ENCODE data around the gene TK2. TPM values are rescaled to one million over a fixed set of nuclear protein-coding genes. Genes with fewer than 3 reads are reported as not detected.
"Not testable (repeated sequence)": the region's sequence is repeated elsewhere in the genome, so short reads cannot be mapped to it uniquely, and the experiment has no call there.

Gene TK2
- total RNA-seq, 1 donor from 2014 or later = 8.4 TPM

- H3K4me1 Mint-ChIP-seq (ENCODE audit: low read depth); H3K27ac Mint-ChIP-seq; H3K36me3 Mint-ChIP-seq (ENCODE audit: low read depth); intact Hi-C loops (cut with micrococcal nuclease); H3K4me3 Mint-ChIP-seq; H3K9me3 Mint-ChIP-seq; DNase-seq (ENCODE audit: low spot score): not testable (repeated sequence)
- H3K27me3 Mint-ChIP-seq (ENCODE audit: insufficient read depth) = peaks cover 12% of the 10 kb centered on the region
Measured at GRCh38 chr16:66497921-66498320, 52.0 kb downstream of the TK2 start.

GRCh38 chr16:66496226-66496625 lies 53.7 kb downstream of the TK2 start:
- DNase-seq (ENCODE audit: low spot score); H3K27ac Mint-ChIP-seq; H3K9me3 Mint-ChIP-seq; H3K36me3 Mint-ChIP-seq (ENCODE audit: low read depth); H3K4me3 Mint-ChIP-seq; H3K4me1 Mint-ChIP-seq (ENCODE audit: low read depth); intact Hi-C loops (cut with micrococcal nuclease): not testable (repeated sequence)
- H3K27me3 Mint-ChIP-seq (ENCODE audit: insufficient read depth) = peaks cover 12% of the 10 kb centered on the region

GRCh38 chr16:66495440-66495839 lies 54.5 kb downstream of the TK2 start:
- Mint-ChIP-seq H3K9me3 (no peaks in the 10 kb centered on the region), H3K4me3 (no peak overlapping the region), H3K27ac (no peak overlapping the region), H3K4me1 (ENCODE audit: low read depth) (peaks cover 8% of the 10 kb centered on the region), H3K27me3 (ENCODE audit: insufficient read depth) (peaks cover 12% of the 10 kb centered on the region), H3K36me3 (ENCODE audit: low read depth) (peaks cover 2% of the 10 kb centered on the region)
- no peak for DNase-seq (ENCODE audit: low spot score)
- intact Hi-C loops (cut with micrococcal nuclease) = no loop called here

- Mint-ChIP-seq H3K4me3 (no peak overlapping the region), H3K27me3 (ENCODE audit: insufficient read depth) (peaks cover 9% of the 10 kb centered on the region), H3K9me3 (no peaks in the 10 kb centered on the region), H3K27ac (no peak overlapping the region), H3K4me1 (ENCODE audit: low read depth) (peaks cover 8% of the 10 kb centered on the region), H3K36me3 (ENCODE audit: low read depth) (peaks cover 3% of the 10 kb centered on the region)
- DNase-seq (ENCODE audit: low spot score) = no peak
- intact Hi-C loops (cut with micrococcal nuclease) = no loop called here
Measured at GRCh38 chr16:66494916-66495315, 55.0 kb downstream of the TK2 start.

- no peak overlapping the region for H3K4me3 Mint-ChIP-seq
- H3K36me3 Mint-ChIP-seq (ENCODE audit: low read depth) = peaks cover 2% of the 10 kb centered on the region
- no peaks in the 10 kb centered on the region for H3K9me3 Mint-ChIP-seq
- intact Hi-C loops (cut with micrococcal nuclease) = no loop called here
- no peak overlapping the region for H3K27ac Mint-ChIP-seq
- no peak for DNase-seq (ENCODE audit: low spot score)
- H3K4me1 Mint-ChIP-seq (ENCODE audit: low read depth) = peaks cover 16% of the 10 kb centered on the region
- H3K27me3 Mint-ChIP-seq (ENCODE audit: insufficient read depth) = peaks cover 2% of the 10 kb centered on the region
Measured at GRCh38 chr16:66493490-66494401, 56.2 kb downstream of the TK2 start.

GRCh38 chr16:66491716-66492064 lies 58.2 kb downstream of the TK2 start:
- Mint-ChIP-seq H3K27ac (no peak overlapping the region), H3K4me3 (no peak overlapping the region), H3K27me3 (ENCODE audit: insufficient read depth) (peaks cover 2% of the 10 kb centered on the region), H3K36me3 (ENCODE audit: low read depth) (peaks cover 2% of the 10 kb centered on the region), H3K4me1 (ENCODE audit: low read depth) (peaks cover 16% of the 10 kb centered on the region), H3K9me3 (no peaks in the 10 kb centered on the region)
- intact Hi-C loops (cut with micrococcal nuclease) = no loop called here
- no peak for DNase-seq (ENCODE audit: low spot score)

GRCh38 chr16:66490774-66491715 lies 58.9 kb downstream of the TK2 start:
- peaks cover 2% of the 10 kb centered on the region for H3K27me3 Mint-ChIP-seq (ENCODE audit: insufficient read depth)
- peaks cover 16% of the 10 kb centered on the region for H3K4me1 Mint-ChIP-seq (ENCODE audit: low read depth)
- peaks cover 2% of the 10 kb centered on the region for H3K36me3 Mint-ChIP-seq (ENCODE audit: low read depth)
- no peak overlapping the region for H3K27ac Mint-ChIP-seq
- DNase-seq (ENCODE audit: low spot score) = no peak
- H3K9me3 Mint-ChIP-seq = no peaks in the 10 kb centered on the region
- H3K4me3 Mint-ChIP-seq = no peak overlapping the region
- intact Hi-C loops (cut with micrococcal nuclease) = no loop called here

- H3K4me3 Mint-ChIP-seq = no peak overlapping the region
- no peaks in the 10 kb centered on the region for H3K27me3 Mint-ChIP-seq (ENCODE audit: insufficient read depth)
- H3K36me3 Mint-ChIP-seq (ENCODE audit: low read depth) = peaks cover 2% of the 10 kb centered on the region
- H3K9me3 Mint-ChIP-seq = no peaks in the 10 kb centered on the region
- intact Hi-C loops (cut with micrococcal nuclease) = no loop called here
- DNase-seq (ENCODE audit: low spot score) = no peak
- H3K4me1 Mint-ChIP-seq (ENCODE audit: low read depth) = peaks cover 20% of the 10 kb centered on the region
- no peak overlapping the region for H3K27ac Mint-ChIP-seq
Measured at GRCh38 chr16:66489818-66490217, 60.1 kb downstream of the TK2 start.

GRCh38 chr16:66489385-66489784 lies 60.5 kb downstream of the TK2 start:
- Mint-ChIP-seq H3K9me3 (no peaks in the 10 kb centered on the region), H3K27me3 (ENCODE audit: insufficient read depth) (no peaks in the 10 kb centered on the region)

GRCh38 chr16:66488505-66488904 lies 61.4 kb downstream of the TK2 start:
- DNase-seq (ENCODE audit: low spot score) = no peak
- no peaks in the 10 kb centered on the region for H3K27me3 Mint-ChIP-seq (ENCODE audit: insufficient read depth)
- no peaks in the 10 kb centered on the region for H3K9me3 Mint-ChIP-seq
- peaks cover 2% of the 10 kb centered on the region for H3K36me3 Mint-ChIP-seq (ENCODE audit: low read depth)
- intact Hi-C loops (cut with micrococcal nuclease) = no loop called here
- no peak overlapping the region for H3K4me3 Mint-ChIP-seq
- H3K4me1 Mint-ChIP-seq (ENCODE audit: low read depth) = peaks cover 31% of the 10 kb centered on the region
- no peak overlapping the region for H3K27ac Mint-ChIP-seq

More at GRCh38 chr16:66489385-66489784, 60.5 kb downstream of the TK2 start:
- H3K27ac Mint-ChIP-seq = no peak overlapping the region
- H3K36me3 Mint-ChIP-seq (ENCODE audit: low read depth) = peaks cover 2% of the 10 kb centered on the region
- intact Hi-C loops (cut with micrococcal nuclease) = no loop called here
- peaks cover 22% of the 10 kb centered on the region for H3K4me1 Mint-ChIP-seq (ENCODE audit: low read depth)
- H3K4me3 Mint-ChIP-seq = no peak overlapping the region
- DNase-seq (ENCODE audit: low spot score) = no peak

GRCh38 chr16:66487580-66488275 lies 62.2 kb downstream of the TK2 start:
- no peaks in the 10 kb centered on the region for H3K27me3 Mint-ChIP-seq (ENCODE audit: insufficient read depth)
- no peak for DNase-seq (ENCODE audit: low spot score)

GRCh38 chr16:66486773-66487579 lies 62.9 kb downstream of the TK2 start:
- H3K9me3 Mint-ChIP-seq = no peaks in the 10 kb centered on the region
- no peak overlapping the region for H3K4me3 Mint-ChIP-seq
- DNase-seq (ENCODE audit: low spot score) = no peak
- no peaks in the 10 kb centered on the region for H3K27me3 Mint-ChIP-seq (ENCODE audit: insufficient read depth)
- peaks cover 39% of the 10 kb centered on the region for H3K4me1 Mint-ChIP-seq (ENCODE audit: low read depth)
- H3K36me3 Mint-ChIP-seq (ENCODE audit: low read depth) = peaks cover 2% of the 10 kb centered on the region
- intact Hi-C loops (cut with micrococcal nuclease) = no loop called here
- H3K27ac Mint-ChIP-seq = no peak overlapping the region

More at GRCh38 chr16:66487580-66488275, 62.2 kb downstream of the TK2 start:
- Mint-ChIP-seq H3K27ac (peak overlapping the region; percentile 4), H3K4me3 (no peak overlapping the region), H3K36me3 (ENCODE audit: low read depth) (peaks cover 2% of the 10 kb centered on the region), H3K9me3 (no peaks in the 10 kb centered on the region), H3K4me1 (ENCODE audit: low read depth) (peaks cover 39% of the 10 kb centered on the region)
- intact Hi-C loops (cut with micrococcal nuclease) = no loop called here

All from activated T-helper 1 cell treated with anti-CD3 and anti-CD28 coated beads, Interleukin-12 subunit alpha, Interleukin-12 subunit beta, Interleukin-2, Interleukin-4 antibody, amounts not matched to agents 30 ng/mL and 10 ng/mL and 1 ng/mL, durations not matched to agents 14 hours and 24 hours and 36 hours (primary cell).